ENCODE data around the gene MEGF11.
"Not testable (repeated sequence)": the region's sequence is repeated elsewhere in the genome, so short reads cannot be mapped to it uniquely, and the experiment has no call there.

Gene MEGF11

DNA sequence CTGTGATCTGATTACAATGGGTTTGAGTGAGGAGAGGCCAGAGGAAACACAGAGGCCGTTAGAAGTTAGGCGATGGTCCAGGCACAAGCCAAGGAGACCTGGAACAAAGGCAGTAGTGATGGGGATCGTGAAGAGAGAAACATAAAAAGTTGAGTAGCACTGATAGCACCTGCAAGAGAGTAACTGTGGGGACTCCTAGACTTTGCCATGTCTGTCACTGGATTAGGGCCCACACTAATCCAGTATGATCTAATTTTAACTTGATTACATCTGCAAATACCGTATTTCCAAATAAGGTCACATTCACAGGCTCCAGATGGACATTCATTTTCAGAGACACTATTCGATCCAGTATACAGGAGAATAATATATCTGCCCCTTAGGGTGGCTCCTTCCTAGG is 239.5 kb downstream of the MEGF11 start:
- Histone ChIP-seq H3K27me3 (ENCODE audit: control insufficient read depth, insufficient read depth, low read length) (peaks cover 8% of the 10 kb centered on the region), H3K4me2 (ENCODE audit: low read length) (no peak overlapping the region), H3K9ac (ENCODE audit: low read depth, low read length) (no peak overlapping the region), H3K4me1 (ENCODE audit: control insufficient read depth, insufficient read depth, low read length) (no peaks in the 10 kb centered on the region), H3K9me3 (replicated peaks; ENCODE audit: low read length) (no peaks in the 10 kb centered on the region), H3K4me3 (ENCODE audit: low read length) (no peak overlapping the region), H3K36me3 (ENCODE audit: insufficient read depth, low read length) (no peaks in the 10 kb centered on the region)

DNA sequence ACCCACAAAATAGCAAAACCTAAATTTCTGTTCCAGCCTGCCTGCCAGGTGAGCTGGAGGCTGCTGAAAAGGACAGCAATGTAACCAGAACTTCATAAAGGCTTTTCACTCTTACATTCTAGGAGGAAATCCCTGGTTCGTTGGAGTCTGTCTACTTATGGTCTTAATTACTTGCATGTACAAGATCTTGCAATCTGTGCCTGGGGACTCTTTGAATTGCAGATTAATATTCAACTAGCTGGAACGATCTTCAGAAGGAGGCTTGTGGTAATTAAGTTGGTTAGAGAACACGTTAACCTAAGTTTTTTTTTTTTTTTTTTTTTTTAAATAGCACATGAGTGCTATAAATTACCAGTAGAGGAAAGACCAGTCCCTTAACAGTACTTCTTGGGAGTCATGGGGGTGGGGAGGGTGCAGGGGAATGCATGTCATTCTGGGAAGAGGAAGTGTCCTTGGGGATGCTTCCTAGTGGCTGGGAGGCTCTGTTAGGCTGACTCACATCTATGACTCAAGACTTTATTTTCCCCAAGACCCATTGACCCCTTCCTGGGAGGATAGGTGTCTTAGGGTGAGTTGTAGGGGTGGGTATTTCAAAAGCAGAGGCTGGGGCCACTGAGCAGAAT is 244.5 kb downstream of the MEGF11 start:
- Histone ChIP-seq H3K36me3 (ENCODE audit: insufficient read depth, low read length) (no peaks in the 10 kb centered on the region), H3K9me3 (replicated peaks; ENCODE audit: low read length) (no peaks in the 10 kb centered on the region), H3K4me2 (ENCODE audit: low read length) (no peak overlapping the region)

DNA sequence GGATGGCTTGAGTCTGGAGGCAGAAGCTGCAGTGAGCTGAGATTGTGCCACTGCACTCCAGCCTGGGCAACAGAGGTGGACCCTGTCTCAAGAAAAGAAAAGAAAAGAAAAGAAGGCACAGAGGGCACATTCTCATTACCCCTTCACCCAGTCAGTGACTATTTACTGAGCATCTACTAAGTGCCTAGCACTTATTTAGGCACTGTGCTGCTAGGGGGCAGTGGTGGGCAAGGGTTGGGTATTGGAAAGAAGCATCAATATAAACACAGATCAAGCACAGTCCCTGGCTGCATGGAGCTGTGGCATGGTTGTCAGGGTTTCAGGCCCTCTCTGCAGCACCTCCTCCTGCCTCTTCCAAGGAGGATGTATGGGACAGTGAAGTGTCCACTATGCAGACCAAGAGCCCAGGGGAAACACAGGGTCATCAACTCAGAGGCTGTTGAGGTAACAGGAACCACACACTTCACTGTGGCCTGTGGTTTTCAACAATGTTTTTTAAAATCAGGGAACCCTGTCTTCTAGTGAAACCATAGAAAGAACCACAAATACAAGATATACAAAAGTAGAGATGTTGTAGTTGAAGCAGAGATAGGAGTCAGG is 245.8 kb downstream of the MEGF11 start:
- no peaks in the 10 kb centered on the region for H3K36me3 ChIP-seq (ENCODE audit: insufficient read depth, low read length)

More for the DNA sequence above, 244.5 kb downstream of the MEGF11 start:
- Histone ChIP-seq H3K4me1 (ENCODE audit: control insufficient read depth, insufficient read depth, low read length) (no peaks in the 10 kb centered on the region), H3K27me3 (ENCODE audit: control insufficient read depth, insufficient read depth, low read length) (peaks cover 3% of the 10 kb centered on the region), H3K4me3 (ENCODE audit: low read length) (no peak overlapping the region), H3K9ac (ENCODE audit: low read depth, low read length) (no peak overlapping the region)

DNA sequence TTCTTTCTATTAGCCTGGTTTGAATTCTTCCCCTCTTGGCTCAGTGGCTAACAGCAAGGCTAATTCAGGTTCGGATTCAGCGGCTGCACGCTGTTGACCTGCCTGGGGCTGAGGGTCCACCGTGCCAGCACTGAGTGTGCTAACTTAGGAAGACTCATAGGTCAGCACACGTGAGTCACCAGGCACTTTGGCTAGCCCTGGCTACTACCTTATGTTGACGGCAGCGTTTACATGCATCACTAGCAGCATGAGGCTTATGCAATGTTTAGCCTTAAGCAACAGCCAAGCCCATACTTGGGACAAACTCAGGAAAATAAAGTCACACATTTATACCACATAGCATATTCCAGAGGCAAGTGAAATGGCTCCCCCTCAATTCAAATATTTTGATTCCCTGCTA is 246.6 kb downstream of the MEGF11 start:
- no peak overlapping the region for H3K4me2 ChIP-seq (ENCODE audit: low read length)
- H3K9me3 ChIP-seq (replicated peaks; ENCODE audit: low read length) = no peaks in the 10 kb centered on the region
- H3K4me3 ChIP-seq (ENCODE audit: low read length) = no peak overlapping the region
- no peaks in the 10 kb centered on the region for H3K27me3 ChIP-seq (ENCODE audit: control insufficient read depth, insufficient read depth, low read length)
- no peaks in the 10 kb centered on the region for H3K36me3 ChIP-seq (ENCODE audit: insufficient read depth, low read length)
- no peak overlapping the region for H3K9ac ChIP-seq (ENCODE audit: low read depth, low read length)
- no peaks in the 10 kb centered on the region for H3K4me1 ChIP-seq (ENCODE audit: control insufficient read depth, insufficient read depth, low read length)

More for the DNA sequence above, 245.8 kb downstream of the MEGF11 start:
- H3K9ac ChIP-seq (ENCODE audit: low read depth, low read length) = no peak overlapping the region
- no peak overlapping the region for H3K4me3 ChIP-seq (ENCODE audit: low read length)
- no peaks in the 10 kb centered on the region for H3K27me3 ChIP-seq (ENCODE audit: control insufficient read depth, insufficient read depth, low read length)
- no peaks in the 10 kb centered on the region for H3K4me1 ChIP-seq (ENCODE audit: control insufficient read depth, insufficient read depth, low read length)
- no peak overlapping the region for H3K4me2 ChIP-seq (ENCODE audit: low read length)
- no peaks in the 10 kb centered on the region for H3K9me3 ChIP-seq (replicated peaks; ENCODE audit: low read length)

DNA sequence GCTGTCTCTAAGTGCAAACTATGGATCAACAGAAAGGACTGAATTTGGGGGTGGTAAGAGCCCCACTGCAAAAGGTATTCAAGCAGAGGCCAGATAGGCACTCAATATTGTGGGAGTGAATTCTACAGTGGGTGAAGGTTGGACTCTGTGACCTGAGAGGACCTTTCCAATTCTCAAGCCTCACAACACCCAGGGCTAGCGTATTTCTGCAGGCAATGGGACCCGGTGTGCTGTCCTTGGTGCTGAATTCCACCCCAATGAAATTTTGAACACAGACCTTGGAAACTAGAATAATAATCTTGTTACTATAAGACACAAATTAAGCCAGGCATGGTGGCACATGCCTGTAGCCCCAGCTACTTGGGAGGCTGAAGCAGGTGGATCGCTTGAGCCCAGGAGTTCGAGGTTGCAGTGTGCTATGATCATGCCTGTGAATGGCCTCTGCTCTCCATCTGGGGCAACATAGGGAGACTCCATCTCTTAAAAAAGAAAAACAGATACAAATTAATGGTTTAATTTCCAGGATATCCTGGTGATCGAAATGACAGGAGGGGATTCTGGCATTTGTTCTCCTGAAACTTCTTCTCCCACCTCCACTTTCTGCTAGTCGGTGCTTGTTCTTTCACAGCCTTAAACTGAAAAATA is 248.8 kb downstream of the MEGF11 start:
- no peaks in the 10 kb centered on the region for H3K36me3 ChIP-seq (ENCODE audit: insufficient read depth, low read length)
- peaks cover 5% of the 10 kb centered on the region for H3K27me3 ChIP-seq (ENCODE audit: control insufficient read depth, insufficient read depth, low read length)
- no peaks in the 10 kb centered on the region for H3K9me3 ChIP-seq (replicated peaks; ENCODE audit: low read length)
- no peaks in the 10 kb centered on the region for H3K4me1 ChIP-seq (ENCODE audit: control insufficient read depth, insufficient read depth, low read length)
- no peak overlapping the region for H3K4me3 ChIP-seq (ENCODE audit: low read length)
- H3K9ac ChIP-seq (ENCODE audit: low read depth, low read length) = no peak overlapping the region
- no peak overlapping the region for H3K4me2 ChIP-seq (ENCODE audit: low read length)

DNA sequence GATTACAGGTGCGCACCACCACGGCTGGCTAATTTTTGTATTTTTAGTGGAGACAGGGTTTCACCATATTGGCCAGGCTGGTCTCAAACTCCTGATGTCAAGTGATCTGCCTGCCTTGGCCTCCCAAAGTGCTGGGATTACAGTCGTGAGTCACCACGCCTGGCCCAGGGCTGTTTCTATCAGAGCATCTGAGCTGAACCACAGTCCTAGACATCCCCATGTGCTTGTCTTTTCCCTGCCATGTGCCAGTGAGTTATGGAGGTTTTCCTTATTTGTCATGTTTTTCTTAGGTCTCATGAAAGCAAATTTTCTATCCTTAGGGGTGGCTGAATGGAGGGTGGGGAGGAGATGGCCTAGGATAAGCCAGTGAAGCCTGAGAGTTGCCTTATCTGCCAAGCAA is 250.4 kb downstream of the MEGF11 start:
- not testable (repeated sequence) for H3K4me1 ChIP-seq (ENCODE audit: control insufficient read depth, insufficient read depth, low read length); H3K36me3 ChIP-seq (ENCODE audit: insufficient read depth, low read length); H3K9ac ChIP-seq (ENCODE audit: low read depth, low read length); H3K9me3 ChIP-seq (replicated peaks; ENCODE audit: low read length); H3K4me3 ChIP-seq (ENCODE audit: low read length); H3K4me2 ChIP-seq (ENCODE audit: low read length)
- H3K27me3 ChIP-seq (ENCODE audit: control insufficient read depth, insufficient read depth, low read length) = peaks cover 15% of the 10 kb centered on the region

DNA sequence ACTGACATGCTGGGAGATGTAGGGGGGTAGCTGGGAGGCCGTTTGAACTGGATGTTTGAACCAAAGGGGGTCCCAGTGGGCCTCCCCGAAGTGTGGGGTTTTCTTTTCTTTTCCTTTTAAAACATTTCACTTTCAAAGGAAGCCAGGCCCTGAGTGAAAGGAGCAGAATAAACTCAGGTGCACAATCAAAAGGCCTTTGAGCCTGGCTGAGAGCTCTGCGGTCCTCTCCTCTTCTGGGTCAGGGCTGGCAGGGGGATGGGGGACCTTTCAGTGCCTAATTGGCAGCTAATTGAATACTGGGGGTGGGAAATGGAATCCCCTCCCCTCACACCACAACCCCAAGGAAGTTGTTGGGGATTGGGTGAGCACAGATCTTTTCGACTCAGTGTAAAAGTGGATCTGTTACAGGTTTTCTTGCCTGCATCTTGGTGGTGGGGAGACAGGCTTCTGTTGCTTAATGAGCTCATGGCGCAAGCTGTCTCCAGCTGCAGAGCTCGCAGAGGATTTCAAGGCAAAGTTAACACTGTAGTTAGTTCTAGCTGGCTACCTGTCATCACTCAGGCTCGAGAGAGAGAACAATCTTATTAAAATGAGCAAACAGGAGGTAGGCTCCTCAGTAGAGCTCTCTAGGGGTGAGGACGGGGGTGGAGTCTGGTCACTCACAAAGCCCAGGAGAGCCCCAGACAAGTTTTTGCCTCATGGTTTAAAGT is 251.7 kb downstream of the MEGF11 start:
- Histone ChIP-seq H3K4me1 (ENCODE audit: control insufficient read depth, insufficient read depth, low read length) (no peaks in the 10 kb centered on the region), H3K9ac (ENCODE audit: low read depth, low read length) (no peak overlapping the region), H3K4me3 (ENCODE audit: low read length) (no peak overlapping the region), H3K9me3 (replicated peaks; ENCODE audit: low read length) (no peaks in the 10 kb centered on the region), H3K4me2 (ENCODE audit: low read length) (no peak overlapping the region), H3K36me3 (ENCODE audit: insufficient read depth, low read length) (no peaks in the 10 kb centered on the region), H3K27me3 (ENCODE audit: control insufficient read depth, insufficient read depth, low read length) (peaks cover 18% of the 10 kb centered on the region)

DNA sequence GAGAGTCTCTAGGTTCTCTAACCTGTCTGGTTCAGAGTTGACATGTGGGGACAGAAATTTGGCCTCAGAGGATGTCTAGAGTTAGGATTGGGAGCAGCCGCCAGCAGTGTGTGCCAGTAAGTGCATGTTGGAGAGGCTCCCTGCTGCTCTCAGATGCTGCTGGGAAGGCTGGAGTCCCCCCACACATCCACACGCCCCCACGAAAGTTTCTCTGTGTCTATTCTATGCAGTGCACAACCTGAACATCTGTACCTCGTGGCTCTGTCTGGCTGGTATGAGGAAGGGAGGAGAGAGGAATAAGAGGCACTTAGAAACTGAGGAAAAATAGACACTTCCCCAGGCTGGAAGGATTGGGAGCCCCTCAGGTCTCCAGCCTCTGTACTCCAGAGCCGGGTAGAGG is 252.5 kb downstream of the MEGF11 start:
- Histone ChIP-seq H3K9me3 (replicated peaks; ENCODE audit: low read length) (no peaks in the 10 kb centered on the region), H3K4me3 (ENCODE audit: low read length) (no peak overlapping the region), H3K9ac (ENCODE audit: low read depth, low read length) (no peak overlapping the region), H3K36me3 (ENCODE audit: insufficient read depth, low read length) (no peaks in the 10 kb centered on the region), H3K4me1 (ENCODE audit: control insufficient read depth, insufficient read depth, low read length) (no peaks in the 10 kb centered on the region), H3K4me2 (ENCODE audit: low read length) (no peak overlapping the region), H3K27me3 (ENCODE audit: control insufficient read depth, insufficient read depth, low read length) (peaks cover 20% of the 10 kb centered on the region)

DNA sequence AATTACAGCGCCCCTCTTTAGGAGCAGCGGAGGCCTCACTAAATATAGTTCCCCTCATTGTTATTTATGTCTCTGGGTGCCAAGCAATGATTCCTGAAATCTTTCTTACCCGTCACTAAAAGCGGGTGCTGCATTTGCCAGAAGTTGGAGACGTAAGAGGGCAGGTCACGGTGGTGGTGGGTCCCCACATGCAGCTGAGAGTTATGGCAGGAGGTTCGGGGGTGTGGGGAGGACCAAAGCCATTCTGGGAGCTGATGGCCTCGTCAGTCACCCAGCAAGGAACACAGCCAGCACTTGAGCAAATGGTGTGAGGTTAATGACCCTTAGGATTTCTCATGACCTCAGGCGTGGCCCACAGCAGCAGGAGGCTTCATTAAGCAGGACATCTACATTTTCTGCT is 255.1 kb downstream of the MEGF11 start:
- Histone ChIP-seq H3K36me3 (ENCODE audit: insufficient read depth, low read length) (no peaks in the 10 kb centered on the region), H3K4me1 (ENCODE audit: control insufficient read depth, insufficient read depth, low read length) (no peaks in the 10 kb centered on the region), H3K9me3 (replicated peaks; ENCODE audit: low read length) (no peaks in the 10 kb centered on the region), H3K4me2 (ENCODE audit: low read length) (no peak overlapping the region), H3K4me3 (ENCODE audit: low read length) (no peak overlapping the region), H3K9ac (ENCODE audit: low read depth, low read length) (no peak overlapping the region), H3K27me3 (ENCODE audit: control insufficient read depth, insufficient read depth, low read length) (peaks cover 45% of the 10 kb centered on the region)

DNA sequence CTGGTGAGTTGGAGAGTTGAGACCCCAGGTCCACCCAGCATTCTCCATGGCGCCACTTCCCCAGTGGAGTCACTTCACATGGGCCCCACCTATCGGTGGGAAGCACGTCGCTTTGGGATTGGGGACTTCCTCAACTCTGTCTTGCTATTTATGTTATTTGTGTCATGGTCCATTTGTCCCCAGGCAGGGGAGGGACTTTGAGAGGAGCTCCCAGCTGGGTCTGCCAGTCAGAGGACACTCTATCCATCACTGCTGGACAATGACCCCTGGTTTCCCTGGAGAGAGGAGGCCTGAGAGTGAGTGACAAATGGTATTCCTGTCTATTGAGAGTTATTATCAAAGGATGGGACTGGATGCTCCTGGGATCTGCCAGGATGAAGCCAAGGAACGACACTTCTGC is 256.6 kb downstream of the MEGF11 start:
- no peak overlapping the region for H3K4me2 ChIP-seq (ENCODE audit: low read length)
- H3K9ac ChIP-seq (ENCODE audit: low read depth, low read length) = no peak overlapping the region
- no peaks in the 10 kb centered on the region for H3K4me1 ChIP-seq (ENCODE audit: control insufficient read depth, insufficient read depth, low read length)
- H3K9me3 ChIP-seq (replicated peaks; ENCODE audit: low read length) = no peaks in the 10 kb centered on the region
- no peak overlapping the region for H3K4me3 ChIP-seq (ENCODE audit: low read length)
- no peaks in the 10 kb centered on the region for H3K36me3 ChIP-seq (ENCODE audit: insufficient read depth, low read length)
- H3K27me3 ChIP-seq (ENCODE audit: control insufficient read depth, insufficient read depth, low read length) = peaks cover 61% of the 10 kb centered on the region

DNA sequence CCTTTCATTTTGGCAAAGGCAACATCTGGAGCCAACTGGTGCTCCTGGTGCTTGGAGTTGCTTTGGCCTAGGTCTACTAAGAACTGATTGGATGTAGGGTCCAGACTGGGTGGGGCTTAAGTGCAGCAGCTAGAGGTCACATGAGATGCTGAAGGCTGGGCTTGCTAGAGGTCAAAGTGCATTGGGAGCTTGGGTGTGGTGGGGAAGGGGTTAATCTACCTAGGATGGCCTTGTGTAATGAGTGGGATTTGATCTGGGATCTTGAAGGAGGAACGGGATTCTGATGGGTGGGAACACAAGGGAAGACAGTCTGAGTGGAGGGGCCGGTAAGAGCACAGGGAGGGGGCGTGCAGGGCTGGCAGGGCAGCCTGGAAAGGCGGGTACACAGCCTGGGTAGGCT is 258.7 kb downstream of the MEGF11 start:
- H3K27me3 ChIP-seq (ENCODE audit: control insufficient read depth, insufficient read depth, low read length) = peaks cover 70% of the 10 kb centered on the region
- no peak overlapping the region for H3K4me3 ChIP-seq (ENCODE audit: low read length)

More for the DNA sequence above, 258.7 kb downstream of the MEGF11 start:
- H3K9ac ChIP-seq (ENCODE audit: low read depth, low read length) = no peak overlapping the region
- H3K9me3 ChIP-seq (replicated peaks; ENCODE audit: low read length) = no peaks in the 10 kb centered on the region
- H3K4me2 ChIP-seq (ENCODE audit: low read length) = no peak overlapping the region
- H3K36me3 ChIP-seq (ENCODE audit: insufficient read depth, low read length) = no peaks in the 10 kb centered on the region
- H3K4me1 ChIP-seq (ENCODE audit: control insufficient read depth, insufficient read depth, low read length) = no peaks in the 10 kb centered on the region
